ENCODE data around the gene PRPF38A. TPM values are rescaled to one million over a fixed set of nuclear protein-coding genes. Genes with fewer than 3 reads are reported as not detected.

The PRPF38A gene
- total RNA-seq, 2 experiments from 2014 or later = 88.9 to 103 TPM

DNA sequence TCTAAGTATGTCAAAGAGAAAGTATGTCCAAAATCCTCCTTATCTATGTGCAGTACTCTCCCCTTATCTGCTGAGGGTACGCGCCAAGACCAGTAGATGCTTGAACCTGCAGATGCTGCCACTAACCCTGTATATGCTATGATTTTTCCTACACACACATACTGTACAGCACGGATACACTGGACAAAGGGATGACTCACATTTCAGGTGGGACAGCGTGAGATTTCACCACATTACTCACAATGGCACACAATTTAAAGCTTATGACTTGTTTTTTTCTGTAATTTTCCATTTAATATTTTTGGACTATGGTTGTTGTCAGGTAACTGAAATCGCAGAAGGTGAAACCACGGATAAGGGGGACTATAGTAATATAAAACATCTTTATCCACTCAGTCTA, 4.3 kb upstream of the PRPF38A start:
- H3K36me3 Mint-ChIP-seq (ENCODE audit: low read depth) = peaks cover 58% of the 10 kb centered on the region
- H3K27me3 Mint-ChIP-seq = no peaks in the 10 kb centered on the region
- ChIA-PET POLR2A (no interaction called here), CTCF (interaction anchor here (0.5 kb wide), 1 partner anchor 878 kb away, joined by 3 read pairs; no protein-coding TSS in a partner anchor)
- no peak for ATAC-seq
- no peak overlapping the region for H3K27ac Mint-ChIP-seq
- no peak overlapping the region for H3K4me3 Mint-ChIP-seq
- no peak for DNase-seq
- intact Hi-C loops (cut with DNase I, micrococcal nuclease) = loop anchor here in 1 of 2 experiments (5.0 to 10.0 kb wide), 3 partner anchors 152 to 345 kb away; partner anchors contain the start of genes BTF3L4, TUT4 and TXNDC12
- H3K9me3 Mint-ChIP-seq (ENCODE audit: low read depth) = no peaks in the 10 kb centered on the region
- peaks cover 25% of the 10 kb centered on the region for H3K4me1 Mint-ChIP-seq

DNA sequence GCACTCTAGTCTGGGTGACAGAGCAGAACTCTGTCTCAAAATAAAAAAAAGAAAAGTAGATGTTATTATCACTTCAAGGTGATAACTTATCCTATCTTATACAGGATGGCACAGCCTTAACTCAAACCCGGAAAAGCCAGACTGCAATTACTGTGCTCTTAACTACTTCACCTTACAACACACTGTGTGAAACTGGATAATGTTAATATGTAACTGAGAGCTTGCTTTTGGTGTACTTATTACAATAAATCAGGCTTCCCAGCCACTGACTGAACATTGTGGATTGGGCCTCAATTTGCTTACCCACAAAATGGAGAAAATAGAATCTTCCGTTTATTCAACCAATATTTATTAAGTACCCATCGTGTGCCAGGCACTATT, 1.6 kb upstream of the PRPF38A start:
- Mint-ChIP-seq H3K4me3 (peak overlapping the region; percentile 98), H3K36me3 (ENCODE audit: low read depth) (peaks cover 55% of the 10 kb centered on the region), H3K4me1 (peaks cover 41% of the 10 kb centered on the region), H3K27me3 (no peaks in the 10 kb centered on the region), H3K27ac (no peak overlapping the region), H3K9me3 (ENCODE audit: low read depth) (no peaks in the 10 kb centered on the region)
- ChIA-PET CTCF (no interaction called here), POLR2A (no interaction called here)
- no peak for DNase-seq
- intact Hi-C loops (cut with DNase I, micrococcal nuclease) = loop anchor here in 1 of 2 experiments (5.0 to 10.0 kb wide), 3 partner anchors 149 to 348 kb away; partner anchors contain the start of genes BTF3L4, TUT4 and TXNDC12
- ATAC-seq = no peak

DNA sequence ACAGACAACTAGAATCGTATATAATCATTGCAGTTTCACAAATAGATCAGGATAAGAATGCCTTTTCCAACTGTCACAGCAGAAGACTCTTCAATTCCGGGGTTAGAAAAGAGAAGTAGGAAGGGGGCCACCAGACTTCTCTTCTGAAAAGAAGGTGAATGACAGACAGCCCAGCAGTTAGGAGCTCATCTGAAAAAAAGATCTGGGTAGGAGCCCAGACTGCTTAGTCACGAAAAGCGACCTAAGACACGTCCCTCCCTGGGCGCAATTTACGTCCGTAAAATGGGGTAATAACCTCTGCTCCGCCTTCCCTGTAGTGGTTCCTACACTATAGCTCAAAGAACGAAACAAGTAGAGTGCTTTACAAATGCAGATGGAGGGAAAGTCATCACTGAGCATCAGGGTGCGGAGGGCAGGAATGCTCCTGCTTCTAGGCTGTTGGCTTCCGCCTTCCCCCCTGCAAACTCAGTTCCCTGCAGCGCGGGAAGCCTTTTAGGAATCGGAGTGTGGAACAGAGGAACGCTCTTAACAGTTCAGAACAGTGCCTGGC, 761 bp upstream of the PRPF38A start:
- no peaks in the 10 kb centered on the region for H3K9me3 Mint-ChIP-seq (ENCODE audit: low read depth)
- DNase-seq (peak; percentile 77), ATAC-seq (peak; percentile 70)
- CTCF ChIA-PET = interaction anchor here (0.5 to 2.1 kb wide), 8 partner anchors 10 to 769 kb away, joined by 3 to 13 read pairs (median 6); partner anchors contain the start of gene CC2D1B
- H3K36me3 Mint-ChIP-seq (ENCODE audit: low read depth) = peaks cover 60% of the 10 kb centered on the region
- intact Hi-C loops (cut with DNase I, micrococcal nuclease) = loop anchor here (1.0 to 10.0 kb wide), 23 partner anchors 19 to 1650 kb away; partner anchors contain the start of genes BTF3L4 (in 2 of the 2), CC2D1B (in 2 of the 2), TUT4 (in 2 of the 2) and COA7 (in 1 of the 2)
- peak overlapping the region; percentile 99 for H3K27ac Mint-ChIP-seq
- no peaks in the 10 kb centered on the region for H3K27me3 Mint-ChIP-seq
- peaks cover 43% of the 10 kb centered on the region for H3K4me1 Mint-ChIP-seq
- POLR2A ChIA-PET = interaction anchor here (0.6 to 2.7 kb wide), 16 partner anchors 12 to 783 kb away, joined by 3 to 18 read pairs (median 3); partner anchors contain the start of genes CC2D1B, SHISAL2A, TUT4 and TXNDC12
- peak overlapping the region; percentile 98 for H3K4me3 Mint-ChIP-seq

DNA sequence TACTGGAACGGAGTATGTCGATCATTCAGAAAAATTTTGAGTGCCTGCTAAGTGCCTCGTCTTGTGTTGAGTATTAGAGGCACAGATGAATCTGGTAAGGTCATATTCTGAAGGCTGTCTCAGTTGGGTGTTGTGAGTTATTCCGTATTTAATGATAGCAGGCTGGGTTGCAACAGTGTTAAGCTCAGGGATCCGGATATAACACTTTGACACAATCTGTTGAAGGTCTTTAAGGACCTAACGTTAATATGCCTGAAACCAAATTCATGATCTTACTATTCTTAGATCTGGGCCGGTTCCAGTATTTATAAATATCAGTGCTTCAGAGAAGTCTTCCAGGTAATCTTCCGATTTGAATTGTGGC, 555 bp downstream of the PRPF38A start:
- peaks cover 45% of the 10 kb centered on the region for H3K4me1 Mint-ChIP-seq

DNA sequence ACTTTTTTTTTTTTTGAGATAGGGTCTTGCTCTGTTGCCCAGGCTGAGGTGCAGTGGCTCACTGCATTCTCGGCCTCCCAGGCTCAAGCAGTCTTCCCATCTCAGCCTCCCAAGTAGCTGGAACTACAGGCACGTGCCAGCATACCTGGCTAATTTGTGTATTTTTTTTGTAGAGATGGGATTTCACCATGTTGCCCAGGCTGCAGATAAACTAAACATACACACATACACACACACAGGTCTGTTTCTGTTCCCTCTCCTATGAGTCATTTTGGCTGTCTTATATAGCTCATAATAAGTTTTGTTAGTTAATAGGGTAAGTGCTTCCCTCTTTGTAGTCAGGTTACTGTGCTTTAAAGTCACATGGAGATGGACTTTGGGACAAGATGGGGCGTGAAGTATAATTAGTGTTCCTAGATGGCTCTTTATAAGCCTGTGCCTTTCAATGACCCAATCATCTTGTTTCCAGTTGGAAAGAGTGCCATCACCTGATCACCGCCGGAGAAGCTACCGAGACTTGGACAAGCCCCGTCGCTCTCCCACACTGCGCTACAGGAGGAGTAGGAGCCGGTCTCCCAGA, 9.1 kb downstream of the PRPF38A start:
- ChIA-PET POLR2A (no interaction called here), CTCF (interaction anchor here (0.7 kb wide), 1 partner anchor 20 kb away, joined by 3 read pairs; no protein-coding TSS in a partner anchor)
- Mint-ChIP-seq H3K4me1 (peaks cover 27% of the 10 kb centered on the region), H3K4me3 (no peak overlapping the region), H3K27me3 (no peaks in the 10 kb centered on the region), H3K36me3 (ENCODE audit: low read depth) (peaks cover 66% of the 10 kb centered on the region), H3K9me3 (ENCODE audit: low read depth) (no peaks in the 10 kb centered on the region), H3K27ac (peak overlapping the region; percentile 58)
- DNase-seq (no peak), ATAC-seq (no peak)
- intact Hi-C loops (cut with DNase I, micrococcal nuclease) = no loop called here

More for the DNA sequence above, 555 bp downstream of the PRPF38A start:
- Mint-ChIP-seq H3K27ac (peak overlapping the region; percentile 99), H3K27me3 (no peaks in the 10 kb centered on the region), H3K9me3 (ENCODE audit: low read depth) (no peaks in the 10 kb centered on the region), H3K36me3 (ENCODE audit: low read depth) (peaks cover 57% of the 10 kb centered on the region), H3K4me3 (peak overlapping the region; percentile 98)
- intact Hi-C loops (cut with DNase I, micrococcal nuclease) = loop anchor here (1.0 to 10.0 kb wide), 23 partner anchors 18 to 1648 kb away; partner anchors contain the start of genes BTF3L4 (in 2 of the 2), CC2D1B (in 2 of the 2), TUT4 (in 2 of the 2) and COA7 (in 1 of the 2)
- ChIA-PET CTCF (interaction anchor here (0.7 to 2.1 kb wide), 15 partner anchors 11 to 322 kb away, joined by 3 to 13 read pairs (median 5); partner anchors contain the start of gene CC2D1B), POLR2A (interaction anchor here (0.5 to 2.7 kb wide), 10 partner anchors 10 to 387 kb away, joined by 3 to 18 read pairs (median 6); partner anchors contain the start of genes CC2D1B and TUT4)
- ATAC-seq = no peak
- DNase-seq = no peak

DNA sequence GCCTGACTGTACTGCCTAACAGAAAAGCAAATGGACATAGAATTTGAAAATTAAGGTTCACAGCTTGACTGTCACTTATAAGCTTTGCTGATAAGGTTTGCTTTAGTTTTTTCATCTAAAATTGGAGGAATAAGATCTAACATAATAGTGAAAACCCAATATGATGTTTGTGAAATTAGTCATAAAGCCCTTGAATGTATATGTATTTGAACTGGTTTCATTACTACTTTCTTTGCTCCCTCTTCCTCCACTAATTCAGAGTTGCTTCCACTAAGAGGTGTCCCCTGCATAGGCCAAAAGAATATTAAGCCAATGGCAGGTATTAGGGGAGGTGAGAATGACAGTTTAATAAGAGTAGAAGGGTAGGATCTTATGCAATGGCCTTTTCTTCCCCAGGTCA, 10.5 kb downstream of the PRPF38A start:
- peak; percentile 69 for ATAC-seq
- intact Hi-C loops (cut with DNase I, micrococcal nuclease) = no loop called here
- Mint-ChIP-seq H3K4me3 (no peak overlapping the region), H3K9me3 (ENCODE audit: low read depth) (no peaks in the 10 kb centered on the region), H3K27ac (no peak overlapping the region), H3K4me1 (peaks cover 31% of the 10 kb centered on the region), H3K36me3 (ENCODE audit: low read depth) (peaks cover 70% of the 10 kb centered on the region), H3K27me3 (no peaks in the 10 kb centered on the region)
- DNase-seq = no peak
- ChIA-PET POLR2A (interaction anchor here (0.6 to 2.2 kb wide), 4 partner anchors 10 to 346 kb away, joined by 3 to 9 read pairs (median 4); partner anchors contain the start of genes ORC1 and PRPF38A), CTCF (interaction anchor here (0.6 to 1.3 kb wide), 3 partner anchors 9 to 362 kb away, joined by 3 read pairs; partner anchors contain the start of genes ORC1 and PRPF38A)

DNA sequence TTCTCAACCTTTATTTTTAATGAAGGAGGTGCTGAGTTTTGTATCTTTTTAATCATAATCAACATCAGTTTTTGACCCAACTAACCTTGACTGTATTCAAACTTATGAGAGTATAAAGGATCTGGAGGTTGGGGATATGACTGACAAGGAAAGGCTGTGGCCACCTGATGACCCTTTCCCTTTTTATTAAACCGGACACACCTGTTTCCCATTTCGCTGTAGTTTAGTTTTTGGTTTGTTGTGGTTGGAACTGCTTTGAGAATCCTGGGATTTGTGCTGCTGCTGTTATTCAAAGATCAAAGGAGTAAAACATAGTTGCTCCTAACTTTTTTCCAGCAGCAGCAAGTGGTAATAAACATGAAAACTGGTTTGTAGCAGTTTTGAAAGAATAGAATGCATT, 12.4 kb downstream of the PRPF38A start:
- DNase-seq (no peak), ATAC-seq (no peak)
- H3K9me3 Mint-ChIP-seq (ENCODE audit: low read depth) = no peaks in the 10 kb centered on the region
- H3K36me3 Mint-ChIP-seq (ENCODE audit: low read depth) = peaks cover 62% of the 10 kb centered on the region
- H3K4me1 Mint-ChIP-seq = peaks cover 33% of the 10 kb centered on the region
- ChIA-PET POLR2A (no interaction called here), CTCF (interaction anchor here (1.3 kb wide), 1 partner anchor 11 kb away, joined by 3 read pairs; no protein-coding TSS in a partner anchor)
- H3K27me3 Mint-ChIP-seq = no peaks in the 10 kb centered on the region
- H3K4me3 Mint-ChIP-seq = no peak overlapping the region
- intact Hi-C loops (cut with DNase I, micrococcal nuclease) = no loop called here
- no peak overlapping the region for H3K27ac Mint-ChIP-seq

DNA sequence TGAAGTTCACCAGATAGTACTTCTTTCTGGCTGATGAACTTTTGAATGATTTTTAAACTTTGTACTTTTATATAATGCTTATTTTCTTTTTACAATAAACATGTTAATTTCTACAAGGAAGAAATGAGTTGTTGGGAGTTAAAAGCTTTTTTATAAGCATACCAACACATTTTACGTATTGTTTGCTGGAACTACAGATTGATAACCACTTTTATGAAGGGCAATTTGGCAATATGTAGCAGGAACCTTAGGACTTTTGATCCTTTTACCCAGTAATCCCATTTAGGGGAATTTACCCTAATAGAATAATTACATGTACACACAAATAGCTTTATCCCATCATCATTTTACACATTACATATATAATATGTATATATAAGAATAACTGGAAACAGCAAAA, 16.3 kb downstream of the PRPF38A start:
- POLR2A ChIA-PET = no interaction called here
- CTCF ChIA-PET = interaction anchor here (0.8 kb wide), 1 partner anchor 267 kb away, joined by 3 read pairs; no protein-coding TSS in a partner anchor
- Mint-ChIP-seq H3K27ac (no peak overlapping the region), H3K4me1 (peaks cover 41% of the 10 kb centered on the region), H3K4me3 (no peak overlapping the region), H3K36me3 (ENCODE audit: low read depth) (peaks cover 52% of the 10 kb centered on the region), H3K9me3 (ENCODE audit: low read depth) (no peaks in the 10 kb centered on the region), H3K27me3 (no peaks in the 10 kb centered on the region)
- ATAC-seq (no peak), DNase-seq (no peak)
- intact Hi-C loops (cut with DNase I, micrococcal nuclease) = loop anchor here in 1 of 2 experiments (5.0 kb wide), 1 partner anchor 267 kb away; no protein-coding TSS in a partner anchor

DNA sequence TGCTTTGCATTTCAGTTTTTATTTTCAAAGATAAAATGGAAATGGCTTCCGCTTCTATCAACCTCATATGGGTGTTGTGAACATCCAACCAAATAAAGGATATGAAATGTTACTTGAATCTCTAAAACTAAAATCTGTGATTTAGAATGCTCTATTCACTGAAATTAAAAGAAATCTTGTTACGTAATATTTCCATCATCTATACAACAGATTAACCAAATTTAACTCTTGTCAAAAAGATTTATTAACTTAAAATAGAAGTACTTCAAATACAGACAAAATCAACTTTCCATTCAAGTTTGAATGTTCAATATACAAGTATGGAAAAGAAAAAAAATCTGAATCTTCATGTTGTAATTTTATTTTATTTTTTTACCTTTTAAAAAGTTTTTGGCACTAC, 18.7 kb downstream of the PRPF38A start:
- ATAC-seq (no peak), DNase-seq (no peak)
- no peaks in the 10 kb centered on the region for H3K9me3 Mint-ChIP-seq (ENCODE audit: low read depth)
- H3K4me1 Mint-ChIP-seq = peaks cover 48% of the 10 kb centered on the region
- no peaks in the 10 kb centered on the region for H3K27me3 Mint-ChIP-seq
- POLR2A ChIA-PET = interaction anchor here (1.0 kb wide), 1 partner anchor 181 kb away, joined by 3 read pairs; no protein-coding TSS in a partner anchor
- intact Hi-C loops (cut with DNase I, micrococcal nuclease) = loop anchor here in 1 of 2 experiments (2.0 to 5.0 kb wide), 2 partner anchors 18 to 264 kb away; partner anchors contain the start of genes ORC1 and PRPF38A
- no peak overlapping the region for H3K4me3 Mint-ChIP-seq
- CTCF ChIA-PET = interaction anchor here (1.2 to 1.6 kb wide), 5 partner anchors 9 to 263 kb away, joined by 3 to 9 read pairs (median 6); partner anchors contain the start of genes ORC1 and PRPF38A
- H3K36me3 Mint-ChIP-seq (ENCODE audit: low read depth) = peaks cover 48% of the 10 kb centered on the region
- H3K27ac Mint-ChIP-seq = peak overlapping the region; percentile 55

DNA sequence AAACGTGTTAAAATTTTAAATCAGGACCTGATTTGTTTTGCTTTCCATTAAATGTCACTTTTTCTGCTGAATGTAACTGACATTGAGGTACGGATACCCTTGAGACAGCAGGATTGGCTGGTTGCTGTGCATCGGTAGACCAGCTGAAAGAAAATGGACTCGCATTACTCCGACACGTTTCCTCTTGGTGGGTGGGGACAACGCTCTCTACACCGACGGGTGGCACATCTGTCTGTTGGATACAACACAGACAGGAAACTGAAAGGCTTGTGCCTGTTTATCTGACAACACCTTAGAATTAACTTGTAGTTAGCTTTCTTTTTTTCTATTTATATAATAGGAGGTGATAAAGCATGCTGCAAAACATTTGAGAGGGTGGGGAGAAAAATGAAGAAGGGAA, 19.4 kb downstream of the PRPF38A start:
- Mint-ChIP-seq H3K9me3 (ENCODE audit: low read depth) (no peaks in the 10 kb centered on the region), H3K27ac (peak overlapping the region; percentile 73), H3K4me1 (peaks cover 46% of the 10 kb centered on the region), H3K27me3 (no peaks in the 10 kb centered on the region), H3K4me3 (peak overlapping the region; percentile 47), H3K36me3 (ENCODE audit: low read depth) (peaks cover 44% of the 10 kb centered on the region)
- ChIA-PET POLR2A (interaction anchor here (1.0 to 1.2 kb wide), 2 partner anchors 20 to 180 kb away, joined by 3 read pairs; partner anchors contain the start of genes ORC1 and PRPF38A), CTCF (interaction anchor here (1.2 to 1.6 kb wide), 5 partner anchors 9 to 262 kb away, joined by 3 to 9 read pairs (median 6); partner anchors contain the start of genes ORC1 and PRPF38A)
- ATAC-seq = peak; percentile 94
- DNase-seq = peak; percentile 79
- intact Hi-C loops (cut with DNase I, micrococcal nuclease) = loop anchor here in 1 of 2 experiments (2.0 to 5.0 kb wide), 3 partner anchors 19 to 264 kb away; partner anchors contain the start of genes ORC1, PRPF38A and TUT4
